ENCODE measurements around the gene UBA1.

UBA1 gene

GRCh38 chrX:47193475-47194193 is at the start of gene UBA1:
TSS of gene UBA1 (plus strand) at chrX:47193829. CDS start at chrX:47198803, 4,974 bp downstream.
- Mint-ChIP-seq H3K4me1 (ENCODE audit: low read depth) (peaks cover 34% of the 10 kb centered on the region), H3K36me3 (ENCODE audit: low read depth) (peaks cover 22% of the 10 kb centered on the region), H3K4me3 (peak within 1 kb of the TSS; percentile 95)

GRCh38 chrX:47143894-47144625 is 49.6 kb upstream of the UBA1 start:
- peaks cover 21% of the 10 kb centered on the region for H3K4me1 Mint-ChIP-seq (ENCODE audit: low read depth)
- peak overlapping the region; percentile 99 for H3K27ac Mint-ChIP-seq
- peaks cover 43% of the 10 kb centered on the region for H3K36me3 Mint-ChIP-seq (ENCODE audit: low read depth)
- H3K4me3 Mint-ChIP-seq: peak overlapping the region; percentile 98
- no peaks in the 10 kb centered on the region for H3K27me3 Mint-ChIP-seq (ENCODE audit: low read depth)
- no peaks in the 10 kb centered on the region for H3K9me3 Mint-ChIP-seq
- no peak for DNase-seq (ENCODE audit: low spot score)

More at GRCh38 chrX:47193475-47194193, at the start of gene UBA1:
- Mint-ChIP-seq H3K27ac (peak within 1 kb of the TSS; percentile 99), H3K9me3 (no peaks in the 10 kb centered on the region), H3K27me3 (ENCODE audit: low read depth) (no peaks in the 10 kb centered on the region)
- peak; percentile 88 for DNase-seq (ENCODE audit: low spot score)

GRCh38 chrX:47144626-47145394 is 48.8 kb upstream of the UBA1 start, which contains the start of the genes NDUFB11 and RBM10:
TSS of gene NDUFB11 (minus strand) at chrX:47144702. CDS start at chrX:47144679, 23 bp downstream.
TSS of gene RBM10 (plus strand) at chrX:47145221. CDS start at chrX:47147482, 2,261 bp downstream.
- Mint-ChIP-seq H3K9me3 (no peaks in the 10 kb centered on the region), H3K36me3 (ENCODE audit: low read depth) (peaks cover 40% of the 10 kb centered on the region), H3K27me3 (ENCODE audit: low read depth) (no peaks in the 10 kb centered on the region), H3K4me3 (peak within 1 kb of the TSS; percentile 98), H3K4me1 (ENCODE audit: low read depth) (peaks cover 21% of the 10 kb centered on the region), H3K27ac (peak within 1 kb of the TSS; percentile 99)
- DNase-seq (ENCODE audit: low spot score): peak; percentile 93

GRCh38 chrX:47145395-47146120 is 48.1 kb upstream of the UBA1 start:
- Mint-ChIP-seq H3K36me3 (ENCODE audit: low read depth) (peaks cover 41% of the 10 kb centered on the region), H3K27me3 (ENCODE audit: low read depth) (no peaks in the 10 kb centered on the region), H3K9me3 (no peaks in the 10 kb centered on the region), H3K27ac (peak overlapping the region; percentile 99), H3K4me1 (ENCODE audit: low read depth) (peaks cover 18% of the 10 kb centered on the region), H3K4me3 (peak overlapping the region; percentile 98)
- DNase-seq (ENCODE audit: low spot score): no peak

- peak overlapping the region; percentile 99 for H3K27ac Mint-ChIP-seq
- peaks cover 40% of the 10 kb centered on the region for H3K36me3 Mint-ChIP-seq (ENCODE audit: low read depth)
- H3K4me1 Mint-ChIP-seq (ENCODE audit: low read depth): peaks cover 15% of the 10 kb centered on the region
- peak overlapping the region; percentile 98 for H3K4me3 Mint-ChIP-seq
- H3K9me3 Mint-ChIP-seq: no peaks in the 10 kb centered on the region
- no peaks in the 10 kb centered on the region for H3K27me3 Mint-ChIP-seq (ENCODE audit: low read depth)
- no peak for DNase-seq (ENCODE audit: low spot score)
These were observed 47.3 kb upstream of the UBA1 start for GRCh38 chrX:47146121-47146935.

- Mint-ChIP-seq H3K27ac (no peak overlapping the region), H3K4me1 (ENCODE audit: low read depth) (peaks cover 15% of the 10 kb centered on the region), H3K4me3 (peak overlapping the region; percentile 32), H3K36me3 (ENCODE audit: low read depth) (peaks cover 38% of the 10 kb centered on the region), H3K27me3 (ENCODE audit: low read depth) (no peaks in the 10 kb centered on the region), H3K9me3 (no peaks in the 10 kb centered on the region)
- DNase-seq (ENCODE audit: low spot score): no peak
These were observed 46.4 kb upstream of the UBA1 start for GRCh38 chrX:47146936-47147859.

- peaks cover 33% of the 10 kb centered on the region for H3K36me3 Mint-ChIP-seq (ENCODE audit: low read depth)
- no peak for DNase-seq (ENCODE audit: low spot score)
- no peaks in the 10 kb centered on the region for H3K9me3 Mint-ChIP-seq
- no peak overlapping the region for H3K27ac Mint-ChIP-seq
- peaks cover 8% of the 10 kb centered on the region for H3K4me1 Mint-ChIP-seq (ENCODE audit: low read depth)
- no peak overlapping the region for H3K4me3 Mint-ChIP-seq
- no peaks in the 10 kb centered on the region for H3K27me3 Mint-ChIP-seq (ENCODE audit: low read depth)
These were observed 44.7 kb upstream of the UBA1 start for GRCh38 chrX:47148946-47149345.

GRCh38 chrX:47151435-47151834 is 42.2 kb upstream of the UBA1 start:
- no peak overlapping the region for H3K4me3 Mint-ChIP-seq
- H3K27ac Mint-ChIP-seq: no peak overlapping the region
- H3K4me1 Mint-ChIP-seq (ENCODE audit: low read depth): peaks cover 8% of the 10 kb centered on the region
- no peaks in the 10 kb centered on the region for H3K27me3 Mint-ChIP-seq (ENCODE audit: low read depth)
- DNase-seq (ENCODE audit: low spot score): no peak
- H3K36me3 Mint-ChIP-seq (ENCODE audit: low read depth): peaks cover 34% of the 10 kb centered on the region
- no peaks in the 10 kb centered on the region for H3K9me3 Mint-ChIP-seq

GRCh38 chrX:47156611-47157520 is 36.8 kb upstream of the UBA1 start:
- no peaks in the 10 kb centered on the region for H3K27me3 Mint-ChIP-seq (ENCODE audit: low read depth)
- H3K4me3 Mint-ChIP-seq: no peak overlapping the region
- no peak for DNase-seq (ENCODE audit: low spot score)
- no peak overlapping the region for H3K27ac Mint-ChIP-seq
- H3K36me3 Mint-ChIP-seq (ENCODE audit: low read depth): peaks cover 28% of the 10 kb centered on the region
- no peaks in the 10 kb centered on the region for H3K9me3 Mint-ChIP-seq
- no peaks in the 10 kb centered on the region for H3K4me1 Mint-ChIP-seq (ENCODE audit: low read depth)

GRCh38 chrX:47158131-47158530 is 35.5 kb upstream of the UBA1 start:
- no peaks in the 10 kb centered on the region for H3K4me1 Mint-ChIP-seq (ENCODE audit: low read depth)
- no peak for DNase-seq (ENCODE audit: low spot score)
- H3K36me3 Mint-ChIP-seq (ENCODE audit: low read depth): peaks cover 32% of the 10 kb centered on the region
- H3K9me3 Mint-ChIP-seq: no peaks in the 10 kb centered on the region
- H3K4me3 Mint-ChIP-seq: no peak overlapping the region
- no peaks in the 10 kb centered on the region for H3K27me3 Mint-ChIP-seq (ENCODE audit: low read depth)
- no peak overlapping the region for H3K27ac Mint-ChIP-seq

- Mint-ChIP-seq H3K9me3 (no peaks in the 10 kb centered on the region), H3K4me3 (no peak overlapping the region), H3K4me1 (ENCODE audit: low read depth) (no peaks in the 10 kb centered on the region), H3K36me3 (ENCODE audit: low read depth) (peaks cover 29% of the 10 kb centered on the region), H3K27ac (no peak overlapping the region), H3K27me3 (ENCODE audit: low read depth) (no peaks in the 10 kb centered on the region)
- DNase-seq (ENCODE audit: low spot score): no peak
These were observed 34.8 kb upstream of the UBA1 start for GRCh38 chrX:47158781-47159180.

Data from T-helper 2 cell treated with Interferon-gamma antibody and Interleukin-4, amounts not matched to agents 5 μg/mL and 100 μg/mL, for 36 hours (primary cell).